Mucosa of descending colon (tissue), 3 donors: ENCODE results near the gene MKKS. TPM values are rescaled to one million over a fixed set of nuclear protein-coding genes. Genes with fewer than 3 reads are reported as not detected.
A peak's percentile ranks its signal among the peaks of the same experiment; 100 is the strongest.

Source experiments
- ATAC-seq: fragments of 200-7000 bp; cut with Tn5 transposase; one replicate; pipeline ENCODE4 v1.9.1; 2020; ENCODE audit warnings: mild to moderate bottlenecking, moderate library complexity
- DNase-seq, 3 donors: peaks; one replicate each; pipeline ENCODE4 v3.0.0-alpha.2; 2020
- H3K36me3 ChIP-seq: fragments of 200-600 bp; one replicate; pipeline ENCODE4 v1.8.0; 2021; ENCODE audit warnings: low read depth, mild to moderate bottlenecking
- H3K4me1 ChIP-seq: fragments of 200-600 bp; one replicate; pipeline ENCODE4 v1.8.0; 2021; ENCODE audit warnings: low read depth, mild to moderate bottlenecking
- H3K4me3 ChIP-seq: fragments of 200-600 bp; one replicate; pipeline ENCODE4 v1.8.0; 2021; ENCODE audit warnings: mild to moderate bottlenecking
- H3K9me3 ChIP-seq: fragments of 200-600 bp; one replicate; pipeline ENCODE4 v1.8.0; 2021; ENCODE audit warnings: mild to moderate bottlenecking
- CTCF ChIP-seq: fragments of 200-600 bp; IDR thresholded peaks from one replicate; pipeline ENCODE4 v1.8.0; 2022; ENCODE audit warnings: antibody characterized with exemption, mild to moderate bottlenecking
- intact Hi-C, 2 donors: fragments of 100-400 bp; cut with DNase I in 1 of 2; cut with micrococcal nuclease in 1 of 2; formaldehyde crosslinking; loops; one replicate each; pipeline versions ENCODE4 v1.11.0 to v1.11.1; 2022; cut with DNase I, micrococcal nuclease
- total RNA-seq, 3 donors: library from RNA; stranded (reverse); fragmentation: NEBNext Ultra II Directional in 2 of 3; extraction: Animal tissue kit (Norgen Biotek cat#: 25700) in 2 of 3; gene quantifications; one replicate each; pipeline versions ENCODE4 v1.2.1 to v1.2.4, GENCODE V29; 2021 to 2023
- donor health status: DM: no; HTN: no; CAD: no; lungs with moderate emphysema.
- donor health status: DM: no; HTN: no; CAD: no.
- donor health status: DM: no; HTN: yes; CAD: no.

The MKKS gene
- total RNA-seq, 3 donors from 2014 or later: 21.1 to 30.0 (median 28.2) TPM

GRCh38 chr20:10466325-10466724, 32.3 kb upstream of the MKKS start:
- TF ChIP-seq CTCF: no peak
- Histone ChIP-seq H3K4me1 (no peaks in the 10 kb centered on the region), H3K36me3 (no peaks in the 10 kb centered on the region), H3K9me3 (no peaks in the 10 kb centered on the region), H3K4me3 (no peak overlapping the region)
- intact Hi-C loops: loop anchor here in 1 of 2 donors (10.0 kb wide), 1 partner anchor 78 kb away; no protein-coding TSS in a partner anchor
- DNase-seq (no peak), ATAC-seq (no peak)

- no peak overlapping the region for H3K4me3 ChIP-seq
- intact Hi-C loops: loop anchor here in 1 of 2 donors (10.0 kb wide), 1 partner anchor 80 kb away; no protein-coding TSS in a partner anchor
- no peaks in the 10 kb centered on the region for H3K4me1 ChIP-seq
- ATAC-seq (no peak), DNase-seq (no peak)
- no peak for TF ChIP-seq CTCF
- no peaks in the 10 kb centered on the region for H3K36me3 ChIP-seq
- no peaks in the 10 kb centered on the region for H3K9me3 ChIP-seq
Measured at GRCh38 chr20:10465135-10465534, 31.1 kb upstream of the MKKS start.

- H3K36me3 ChIP-seq: no peaks in the 10 kb centered on the region
- TF ChIP-seq CTCF: no peak
- no peak overlapping the region for H3K4me3 ChIP-seq
- DNase-seq (no peak), ATAC-seq (no peak)
- H3K9me3 ChIP-seq: no peaks in the 10 kb centered on the region
- no peaks in the 10 kb centered on the region for H3K4me1 ChIP-seq
- intact Hi-C loops: loop anchor here in 1 of 2 donors (10.0 kb wide), 1 partner anchor 81 kb away; no protein-coding TSS in a partner anchor
Measured at GRCh38 chr20:10463622-10464021, 29.6 kb upstream of the MKKS start.

DNA sequence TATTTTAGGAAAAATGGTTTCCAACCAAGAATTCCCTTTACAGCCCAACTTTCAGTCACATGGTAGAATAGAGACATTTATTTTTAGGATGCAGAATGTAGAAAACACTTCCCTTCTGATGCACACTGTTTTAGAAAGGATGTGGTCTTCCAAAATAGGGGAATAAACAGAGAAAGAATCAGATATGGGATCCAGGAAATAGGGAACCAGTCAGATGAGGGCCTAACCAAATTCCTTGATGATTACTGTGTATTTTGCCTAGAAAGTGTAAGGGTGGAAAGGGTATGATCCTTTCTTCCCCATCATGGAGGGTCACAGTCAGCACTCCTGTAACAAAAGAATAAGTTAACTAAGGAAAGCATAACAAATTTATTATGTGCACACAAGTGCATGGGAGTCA, 28.5 kb upstream of the MKKS start:
- intact Hi-C loops: loop anchor here in 1 of 2 donors (10.0 kb wide), 1 partner anchor 82 kb away; no protein-coding TSS in a partner anchor
- H3K4me3 ChIP-seq: no peak overlapping the region
- no peak for ATAC-seq

GRCh38 chr20:10461495-10461894, 27.5 kb upstream of the MKKS start:
- DNase-seq: peak in 1 of 3 donors; percentile 28

More for the DNA sequence above, 28.5 kb upstream of the MKKS start:
- no peaks in the 10 kb centered on the region for H3K36me3 ChIP-seq
- H3K4me1 ChIP-seq: no peaks in the 10 kb centered on the region
- H3K9me3 ChIP-seq: no peaks in the 10 kb centered on the region
- TF ChIP-seq CTCF: no peak
- no peak for DNase-seq

More at GRCh38 chr20:10461495-10461894, 27.5 kb upstream of the MKKS start:
- no peak overlapping the region for H3K4me3 ChIP-seq
- intact Hi-C loops: loop anchor here in 1 of 2 donors (10.0 kb wide), 1 partner anchor 83 kb away; no protein-coding TSS in a partner anchor
- H3K36me3 ChIP-seq: no peaks in the 10 kb centered on the region
- no peak for TF ChIP-seq CTCF
- H3K9me3 ChIP-seq: peaks cover 2% of the 10 kb centered on the region
- no peaks in the 10 kb centered on the region for H3K4me1 ChIP-seq
- peak; percentile 71 for ATAC-seq
